HepG2 (cell line): ENCODE data around the gene MRFAP1L1. TPM values are rescaled to one million over a fixed set of nuclear protein-coding genes. Genes with fewer than 3 reads are reported as not detected.

ENCODE experiments used
- DMAP1 ChIP-seq: IDR thresholded peaks from 2 replicates; pipeline ENCODE4 v1.6.1; 2016
- ELF3 ChIP-seq: IDR thresholded peaks from 2 replicates; pipeline ENCODE4 v1.6.1; 2016; ENCODE audit warnings: missing genetic modification reagents, missing compliant biosample characterization
- FOXP1 ChIP-seq, 2 experiments: fragments of 450-650 bp in 1 of 2; IDR thresholded peaks; 2 replicates each; pipeline ENCODE4 v1.6.1; 2017 to 2018; ENCODE audit warnings: antibody characterized with exemption in 1 of 2
- FUBP1 ChIP-seq: sonication (generic); formaldehyde crosslinking; IDR thresholded peaks from 2 replicates; pipeline ENCODE4 v1.5.1; 2020; ENCODE audit warnings: missing genetic modification reagents, mild to moderate bottlenecking, borderline replicate concordance
- KLF11 ChIP-seq: IDR thresholded peaks from 2 replicates; pipeline ENCODE4 v1.6.1; 2016; ENCODE audit warnings: missing compliant biosample characterization
- POGK ChIP-seq: sonication (generic); formaldehyde crosslinking; conservative IDR thresholded peaks from 2 replicates; pipeline ENCODE4 v1.8.0; 2022; ENCODE audit warnings: mild to moderate bottlenecking, moderate library complexity, missing genetic modification reagents
- REPIN1 ChIP-seq: sonication (generic); formaldehyde crosslinking; IDR thresholded peaks from 2 replicates; pipeline ENCODE4 v1.8.0; 2022; ENCODE audit warnings: missing genetic modification reagents, low read depth, mild to moderate bottlenecking, borderline replicate concordance
- SP4 ChIP-seq: sonication (generic); formaldehyde crosslinking; IDR thresholded peaks from 2 replicates; pipeline ENCODE4 v1.8.1; 2023; ENCODE audit warnings: mild to moderate bottlenecking, missing genetic modification reagents
- ZBTB2 ChIP-seq: sonication (generic); formaldehyde crosslinking; IDR thresholded peaks from 2 replicates; pipeline ENCODE4 v1.8.0; 2022; ENCODE audit warnings: low read depth, missing genetic modification reagents
- ZNF296 ChIP-seq: sonication (generic); formaldehyde crosslinking; conservative IDR thresholded peaks from 2 replicates; pipeline ENCODE4 v1.5.0; 2020; ENCODE audit warnings: mild to moderate bottlenecking, missing genetic modification reagents
- ZNF343 ChIP-seq: sonication (generic); formaldehyde crosslinking; IDR thresholded peaks from 2 replicates; pipeline ENCODE4 v1.4.0; 2020; ENCODE audit warnings: mild to moderate bottlenecking, missing genetic modification reagents
- ZNF609 ChIP-seq: sonication (generic); formaldehyde crosslinking; IDR thresholded peaks from 2 replicates; pipeline ENCODE4 v1.4.0; 2020; ENCODE audit warnings: mild to moderate bottlenecking, missing genetic modification reagents, borderline replicate concordance
- ZNF740 ChIP-seq: sonication (generic); formaldehyde crosslinking; IDR thresholded peaks from 2 replicates; pipeline ENCODE4 v1.4.0; 2020; ENCODE audit warnings: missing genetic modification reagents
- polyA plus RNA-seq, 8 experiments: library from polyadenylated mRNA; depleted of rRNA in 3 of 8; stranded (reverse) in 7 of 8; unstranded in 1 of 8; fragments of >200 nt; fragmentation: Illumina TruSeq in 4 of 8; extraction: Trizol in 4 of 8; gene quantifications; 2 replicates each; pipeline versions ENCODE4 v1.2.1 to v1.2.3, GENCODE V29; 2011 to 2016; ENCODE audit warnings: low read depth in 4 of 8, missing spikeins in 1 of 8, mixed read lengths in 1 of 8; ENCODE audit not compliant: insufficient read depth in 1 of 8
- total RNA-seq, 5 experiments: library from RNA; depleted of rRNA; stranded (reverse); fragments of >200 nt; fragmentation: Illumina TruSeq; extraction: Trizol; gene quantifications; 2 replicates each; pipeline ENCODE4 v1.2.3, GENCODE V29; 2016; ENCODE audit warnings: low read depth in 1 of 5

The MRFAP1L1 gene
- total and polyA plus RNA-seq, 2 of the 13 experiments (the other 11 are each of a cell fraction or from before 2014, with no cell fraction given) = 44.8 to 76.6 TPM

GRCh38 chr4:6753103-6753560, 43.5 kb upstream of the MRFAP1L1 start (continued):
- TF ChIP-seq FUBP1 (CRISPR knock-in tag) = no peak
- TF ChIP-seq ZBTB2 (CRISPR knock-in tag) = no peak
- no peak for TF ChIP-seq POGK (CRISPR knock-in tag)
- peak; percentile 91 for TF ChIP-seq ELF3 (CRISPR knock-in tag)
- no peak for TF ChIP-seq FOXP1 (IDR thresholded peaks at IDR 0.05)
- TF ChIP-seq FOXP1 (CRISPR knock-in tag; IDR thresholded peaks at IDR 0.05) = peak; percentile 40; the same call in 1 of the 2 replicates
- TF ChIP-seq SP4 (CRISPR knock-in tag) = no peak; the same call in 1 of the 2 replicates
- peak; percentile 76; the same call in 1 of the 2 replicates for TF ChIP-seq ZNF609 (CRISPR knock-in tag)
- peak; percentile 71; the same call in 1 of the 2 replicates for TF ChIP-seq ZNF343 (CRISPR knock-in tag)
- peak; percentile 93 for TF ChIP-seq ZNF296 (CRISPR knock-in tag)
- peak; percentile 28; the same call in 1 of the 2 replicates for TF ChIP-seq ZNF740 (CRISPR knock-in tag)
- peak; percentile 78 for TF ChIP-seq DMAP1 (CRISPR knock-in tag)
- peak; percentile 35; the same call in 1 of the 2 replicates for TF ChIP-seq REPIN1
- TF ChIP-seq KLF11 (CRISPR knock-in tag) = no peak
